Activated T-helper 2 cell treated with anti-CD3 and anti-CD28 coated beads, Interferon-gamma antibody, Interleukin-2, Interleukin-4, amounts not matched to agents 10 μg/mL and 5 μg/mL and 100 μg/mL, durations not matched to agents 14 hours and 24 hours and 36 hours (primary cell): ENCODE measurements around the gene PCNX1. TPM values are rescaled to one million over a fixed set of nuclear protein-coding genes. Genes with fewer than 3 reads are reported as not detected.
"Not testable (repeated sequence)": the region's sequence is repeated elsewhere in the genome, so short reads cannot be mapped to it uniquely, and the experiment has no call there.

Experiments used
- DNase-seq: peaks from one replicate; pipeline ENCODE4 v3.0.0; 2021; ENCODE audit warnings: low spot score
- H3K27ac Mint-ChIP-seq: one replicate; pipeline ENCODE4 v1.8.0; 2021; ENCODE audit warnings: mixed read lengths
- H3K27me3 Mint-ChIP-seq: one replicate; pipeline ENCODE4 v1.8.0; 2021; ENCODE audit warnings: low read depth, mixed read lengths
- H3K36me3 Mint-ChIP-seq: one replicate; pipeline ENCODE4 v1.8.0; 2021; ENCODE audit warnings: low read depth, mixed read lengths
- H3K4me1 Mint-ChIP-seq: one replicate; pipeline ENCODE4 v1.8.0; 2021; ENCODE audit warnings: low read depth, mixed read lengths
- H3K4me3 Mint-ChIP-seq: one replicate; pipeline ENCODE4 v1.8.0; 2021; ENCODE audit warnings: low read depth, mild to moderate bottlenecking, moderate library complexity, mixed read lengths
- H3K9me3 Mint-ChIP-seq: one replicate; pipeline ENCODE4 v1.8.0; 2021; ENCODE audit warnings: mixed read lengths
- intact Hi-C: fragments of 100-400 bp; cut with micrococcal nuclease; formaldehyde crosslinking; loops from one replicate; pipeline ENCODE4 v1.15.1; 2023
- total RNA-seq: library from RNA; stranded (reverse); gene quantifications from 2 replicates; pipeline ENCODE4 v1.2.3, GENCODE V29; 2022

PCNX1 gene
- total RNA-seq, 1 donor from 2014 or later, result 54.5 TPM

GRCh38 chr14:70926235-70926830 lies 19.1 kb downstream of the PCNX1 start:
- intact Hi-C loops, result no loop called here
- Mint-ChIP-seq H3K9me3 (no peaks in the 10 kb centered on the region), H3K27ac (no peak overlapping the region), H3K4me3 (no peak overlapping the region), H3K27me3 (no peaks in the 10 kb centered on the region), H3K36me3 (peaks cover 8% of the 10 kb centered on the region), H3K4me1 (peaks cover 37% of the 10 kb centered on the region)
- no peak for DNase-seq

DNA sequence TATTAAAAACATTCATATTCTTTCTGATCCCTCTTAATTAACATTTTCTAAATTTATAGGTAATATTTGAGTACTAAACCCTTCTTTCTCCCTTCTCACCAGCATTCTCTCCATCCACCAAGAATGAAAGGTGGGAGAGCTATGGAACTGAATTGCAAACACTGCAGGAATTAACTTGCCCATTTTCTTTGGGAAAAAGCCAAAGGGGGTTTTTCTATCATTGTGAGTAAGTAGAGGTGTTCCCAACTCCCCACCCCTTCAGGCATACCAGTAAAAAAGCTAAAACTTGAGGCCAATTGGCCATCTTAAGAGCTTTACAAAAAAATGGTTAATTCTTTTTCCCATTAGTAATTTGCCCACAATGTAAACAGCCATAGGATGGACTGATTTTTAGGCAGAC lies 23.7 kb downstream of the PCNX1 start:
- intact Hi-C loops, result no loop called here
- no peak overlapping the region for H3K4me3 Mint-ChIP-seq
- H3K36me3 Mint-ChIP-seq, result peaks cover 10% of the 10 kb centered on the region
- no peak for DNase-seq
- peaks cover 43% of the 10 kb centered on the region for H3K4me1 Mint-ChIP-seq
- H3K9me3 Mint-ChIP-seq, result no peaks in the 10 kb centered on the region
- H3K27ac Mint-ChIP-seq, result no peak overlapping the region
- H3K27me3 Mint-ChIP-seq, result no peaks in the 10 kb centered on the region

GRCh38 chr14:70934084-70934483 lies 26.8 kb downstream of the PCNX1 start:
- peaks cover 50% of the 10 kb centered on the region for H3K4me1 Mint-ChIP-seq
- H3K9me3 Mint-ChIP-seq, result peaks cover 9% of the 10 kb centered on the region
- H3K36me3 Mint-ChIP-seq, result peaks cover 37% of the 10 kb centered on the region
- peak overlapping the region; percentile 48 for H3K27ac Mint-ChIP-seq
- H3K27me3 Mint-ChIP-seq, result no peaks in the 10 kb centered on the region
- no peak for DNase-seq
- intact Hi-C loops, result loop anchor here (2.0 kb wide), 2 partner anchors 13 to 25 kb away; no protein-coding TSS in a partner anchor
- H3K4me3 Mint-ChIP-seq, result no peak overlapping the region

- intact Hi-C loops, result loop anchor here (2.0 kb wide), 2 partner anchors 14 to 26 kb away; no protein-coding TSS in a partner anchor
These were observed 27.4 kb downstream of the PCNX1 start for GRCh38 chr14:70934502-70935134.

DNA sequence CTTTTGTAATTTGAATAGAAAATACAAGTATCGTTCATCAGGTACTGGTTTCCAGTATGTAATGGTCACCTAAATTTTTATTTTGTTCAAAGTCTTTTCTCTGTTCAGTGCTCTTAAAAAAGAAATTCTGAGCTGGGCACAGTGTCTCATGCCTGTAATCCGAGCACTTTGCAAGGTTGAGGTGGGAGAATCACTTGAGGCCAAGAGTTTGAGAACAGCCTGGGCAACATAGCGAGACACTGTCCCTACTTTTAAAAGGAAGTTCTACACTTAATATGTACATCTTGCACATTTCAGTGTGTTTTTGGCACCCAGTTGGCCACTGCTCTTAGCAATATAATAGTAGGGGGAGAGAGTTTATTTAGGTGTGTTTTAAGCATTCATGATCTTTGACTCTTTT lies 27.9 kb downstream of the PCNX1 start:
- intact Hi-C loops, result loop anchor here (2.0 kb wide), 2 partner anchors 14 to 26 kb away; no protein-coding TSS in a partner anchor
- peaks cover 53% of the 10 kb centered on the region for H3K4me1 Mint-ChIP-seq

More at GRCh38 chr14:70934502-70935134, 27.4 kb downstream of the PCNX1 start:
- DNase-seq, result no peak
- Mint-ChIP-seq H3K36me3 (peaks cover 42% of the 10 kb centered on the region), H3K4me1 (peaks cover 50% of the 10 kb centered on the region), H3K27ac (peak overlapping the region; percentile 87), H3K4me3 (peak overlapping the region; percentile 60), H3K9me3 (peaks cover 14% of the 10 kb centered on the region), H3K27me3 (no peaks in the 10 kb centered on the region)

GRCh38 chr14:70939693-70940092 lies 32.4 kb downstream of the PCNX1 start:
- DNase-seq, intact Hi-C loops: not testable (repeated sequence)
- H3K9me3 Mint-ChIP-seq, result peaks cover 54% of the 10 kb centered on the region

More for the DNA sequence above, 27.9 kb downstream of the PCNX1 start:
- peak overlapping the region; percentile 15 for H3K4me3 Mint-ChIP-seq
- no peak for DNase-seq
- H3K9me3 Mint-ChIP-seq, result peaks cover 19% of the 10 kb centered on the region
- H3K27me3 Mint-ChIP-seq, result no peaks in the 10 kb centered on the region
- peaks cover 47% of the 10 kb centered on the region for H3K36me3 Mint-ChIP-seq
- H3K27ac Mint-ChIP-seq, result peak overlapping the region; percentile 87

DNA sequence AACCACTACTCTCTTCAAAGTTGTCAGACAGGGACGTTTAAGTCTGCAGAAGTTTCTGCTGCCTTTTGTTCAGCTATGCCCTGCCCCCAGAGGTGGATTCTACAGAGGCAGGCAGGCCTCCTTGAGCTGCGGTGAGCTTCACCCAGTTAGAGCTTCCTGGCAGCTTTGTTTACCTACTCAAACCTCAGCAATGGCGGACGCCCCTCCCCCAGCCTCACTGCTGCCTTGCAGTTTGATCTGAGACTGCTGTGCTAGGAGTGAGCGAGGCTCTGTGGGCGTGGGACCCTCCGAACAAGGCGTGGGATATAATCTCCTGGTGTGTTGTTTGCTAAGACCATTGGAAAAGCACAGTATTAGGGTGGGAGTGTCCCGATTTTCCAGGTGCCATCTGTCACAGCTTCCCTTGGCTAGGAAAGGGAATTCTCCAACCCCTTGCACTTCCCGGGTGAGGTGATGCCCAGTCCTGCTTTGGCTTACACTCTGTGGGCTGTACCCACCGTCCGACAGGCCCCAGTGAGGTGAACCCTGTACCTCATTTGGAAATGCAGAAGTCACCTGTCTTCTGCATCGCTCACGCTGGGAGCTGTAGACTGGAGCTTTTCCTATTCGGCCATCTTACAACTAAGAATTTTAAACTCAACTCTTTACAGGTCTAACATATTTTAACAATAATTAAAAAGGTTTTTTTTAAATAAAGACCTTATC lies 34.5 kb downstream of the PCNX1 start:
- Mint-ChIP-seq H3K9me3 (peaks cover 67% of the 10 kb centered on the region), H3K4me1 (peaks cover 43% of the 10 kb centered on the region), H3K27ac (peak overlapping the region; percentile 64), H3K4me3 (peak overlapping the region; percentile 47), H3K36me3 (peaks cover 91% of the 10 kb centered on the region)
- intact Hi-C loops, H3K27me3 Mint-ChIP-seq: not testable (repeated sequence)
- DNase-seq, result peak; percentile 69

More at GRCh38 chr14:70939693-70940092, 32.4 kb downstream of the PCNX1 start:
- Mint-ChIP-seq H3K4me1 (peaks cover 58% of the 10 kb centered on the region), H3K36me3 (peaks cover 91% of the 10 kb centered on the region), H3K27ac (peak overlapping the region; percentile 6)
- not testable (repeated sequence) for H3K4me3 Mint-ChIP-seq, H3K27me3 Mint-ChIP-seq

DNA sequence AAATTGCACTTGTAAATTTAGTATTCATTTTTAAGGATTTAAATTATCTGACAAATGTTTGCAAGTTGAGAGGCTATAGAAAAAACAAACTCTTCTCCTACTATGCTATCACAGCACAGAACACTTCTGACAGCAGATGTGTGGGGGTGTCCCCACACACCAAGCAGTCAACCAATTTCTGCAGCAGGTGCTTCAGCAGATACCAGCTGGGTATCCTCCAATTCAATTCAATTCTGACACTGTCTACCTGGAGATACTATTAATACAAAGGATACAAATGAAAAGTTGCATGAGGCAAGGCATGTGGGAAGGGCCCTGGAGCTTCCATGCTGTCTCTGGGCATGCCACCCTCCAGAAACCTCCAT lies 35.1 kb downstream of the PCNX1 start:
- intact Hi-C loops, result no loop called here
- Mint-ChIP-seq H3K27ac (no peak overlapping the region), H3K4me1 (peaks cover 40% of the 10 kb centered on the region), H3K27me3 (no peaks in the 10 kb centered on the region), H3K4me3 (no peak overlapping the region), H3K36me3 (peaks cover 91% of the 10 kb centered on the region), H3K9me3 (peaks cover 72% of the 10 kb centered on the region)
- DNase-seq, result no peak

DNA sequence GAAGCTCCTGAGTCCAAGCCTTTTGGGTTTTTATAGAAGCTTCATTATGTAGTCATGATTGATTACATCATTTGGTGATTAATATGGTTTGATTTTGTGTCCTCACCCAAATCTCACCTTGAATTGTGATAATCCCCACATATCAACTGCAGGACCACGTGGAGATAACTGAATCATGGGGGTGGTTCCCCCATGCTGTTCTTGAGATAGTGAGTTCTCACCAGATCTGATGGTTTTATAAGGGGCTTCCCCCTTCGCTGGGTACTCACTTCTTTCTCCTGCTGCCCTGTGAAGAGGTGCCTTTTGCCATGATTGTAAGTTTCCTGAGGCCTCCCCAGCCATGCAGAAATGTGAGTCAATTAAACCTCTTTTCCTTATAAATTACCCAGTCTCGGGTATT lies 35.5 kb downstream of the PCNX1 start:
- intact Hi-C loops, H3K27ac Mint-ChIP-seq, DNase-seq, H3K27me3 Mint-ChIP-seq, H3K4me3 Mint-ChIP-seq: not testable (repeated sequence)
- H3K9me3 Mint-ChIP-seq, result peaks cover 76% of the 10 kb centered on the region
- peaks cover 91% of the 10 kb centered on the region for H3K36me3 Mint-ChIP-seq
- H3K4me1 Mint-ChIP-seq, result peaks cover 36% of the 10 kb centered on the region

- Mint-ChIP-seq H3K4me3 (no peak overlapping the region), H3K27ac (no peak overlapping the region), H3K4me1 (peaks cover 34% of the 10 kb centered on the region), H3K9me3 (peaks cover 76% of the 10 kb centered on the region), H3K27me3 (no peaks in the 10 kb centered on the region), H3K36me3 (peaks cover 90% of the 10 kb centered on the region)
- intact Hi-C loops, result no loop called here
- no peak for DNase-seq
These were observed 36.6 kb downstream of the PCNX1 start for GRCh38 chr14:70943838-70944237.

GRCh38 chr14:70947739-70948138 lies 40.5 kb downstream of the PCNX1 start:
- H3K27ac Mint-ChIP-seq, result no peak overlapping the region
- H3K9me3 Mint-ChIP-seq, result peaks cover 51% of the 10 kb centered on the region
- H3K4me3 Mint-ChIP-seq, result no peak overlapping the region
- DNase-seq, result no peak
- H3K4me1 Mint-ChIP-seq, result peaks cover 5% of the 10 kb centered on the region
- H3K36me3 Mint-ChIP-seq, result peaks cover 81% of the 10 kb centered on the region
- intact Hi-C loops, result no loop called here
- H3K27me3 Mint-ChIP-seq, result no peaks in the 10 kb centered on the region

- Mint-ChIP-seq H3K36me3 (peaks cover 56% of the 10 kb centered on the region), H3K4me1 (peaks cover 28% of the 10 kb centered on the region), H3K27ac (no peak overlapping the region), H3K4me3 (no peak overlapping the region), H3K27me3 (no peaks in the 10 kb centered on the region), H3K9me3 (peaks cover 12% of the 10 kb centered on the region)
- DNase-seq, result no peak
- intact Hi-C loops, result no loop called here
These were observed 45.2 kb downstream of the PCNX1 start for GRCh38 chr14:70952485-70952884.

- H3K4me3 Mint-ChIP-seq, result no peak overlapping the region
- H3K9me3 Mint-ChIP-seq, result peaks cover 4% of the 10 kb centered on the region
- no peak for DNase-seq
- intact Hi-C loops, result loop anchor here (2.0 kb wide), 1 partner anchor 33 kb away; no protein-coding TSS in a partner anchor
- no peak overlapping the region for H3K27ac Mint-ChIP-seq
- no peaks in the 10 kb centered on the region for H3K27me3 Mint-ChIP-seq
- H3K36me3 Mint-ChIP-seq, result peaks cover 56% of the 10 kb centered on the region
- peaks cover 30% of the 10 kb centered on the region for H3K4me1 Mint-ChIP-seq
These were observed 46.8 kb downstream of the PCNX1 start for GRCh38 chr14:70954068-70954467.
